H1 (cell line): ENCODE results near the gene STAT4.

Experiments
- ATF2 ChIP-seq: IDR thresholded peaks from 2 replicates; pipeline ENCODE4 v1.6.1; 2012; ENCODE audit warnings: low read length, inconsistent platforms
- CTCF ChIP-seq, 3 experiments: IDR thresholded peaks; 1 replicate in 2 of 3; 2 replicates in 1 of 3; pipeline versions ENCODE4 v1.5.1 to v1.6.1; 2011; ENCODE audit warnings: low read length in 3 of 3, mild to moderate bottlenecking in 3 of 3, inconsistent platforms in 2 of 3, low read depth in 1 of 3, moderate library complexity in 1 of 3; ENCODE audit not compliant: insufficient read depth in 1 of 3; ENCODE audit errors: control extremely low read depth in 1 of 3
- EGR1 ChIP-seq: IDR thresholded peaks from 2 replicates; pipeline ENCODE4 v1.6.1; 2011; ENCODE audit warnings: low read depth, low read length, borderline replicate concordance
- EZH2 ChIP-seq: fragments of 200-600 bp; sonication (generic); IDR thresholded peaks from 2 replicates; pipeline ENCODE4 v1.7.1; 2012; ENCODE audit warnings: low read depth, mild to moderate bottlenecking, moderate library complexity, low read length, inconsistent platforms; ENCODE audit not compliant: severe bottlenecking
- GABPA ChIP-seq: IDR thresholded peaks from 2 replicates; pipeline ENCODE4 v1.6.1; 2011; ENCODE audit warnings: mild to moderate bottlenecking, low read length, moderate library complexity, borderline replicate concordance; ENCODE audit not compliant: insufficient read depth
- MAX ChIP-seq: IDR thresholded peaks from 2 replicates; pipeline ENCODE4 v1.6.1; 2012; ENCODE audit warnings: inconsistent platforms
- POLR2A ChIP-seq, 2 experiments: IDR thresholded peaks; 1 replicate in 1 of 2; 2 replicates in 1 of 2; pipeline ENCODE4 v1.6.1; 2011; ENCODE audit warnings: low read depth in 2 of 2, low read length in 2 of 2, mild to moderate bottlenecking in 2 of 2; ENCODE audit errors: control extremely low read depth in 1 of 2
- RAD21 ChIP-seq, 2 experiments: IDR thresholded peaks in 1 of 2; conservative IDR thresholded peaks in 1 of 2; 2 replicates each; pipeline ENCODE4 v1.6.1; 2011; ENCODE audit warnings: low read depth in 2 of 2, low read length in 2 of 2, improper control_type of control experiment in 1 of 2, inconsistent platforms in 1 of 2, mild to moderate bottlenecking in 1 of 2, moderate library complexity in 1 of 2
- SIN3A ChIP-seq, 2 experiments: IDR thresholded peaks in 1 of 2; conservative IDR thresholded peaks in 1 of 2; 2 replicates each; pipeline ENCODE4 v1.6.1; 2011 to 2012; ENCODE audit warnings: low read length in 2 of 2, improper control_type of control experiment in 1 of 2, low read depth in 1 of 2, mild to moderate bottlenecking in 1 of 2
- TAF1 ChIP-seq: IDR thresholded peaks from 2 replicates; pipeline ENCODE4 v1.6.1; 2011; ENCODE audit warnings: mild to moderate bottlenecking, low read depth, low read length
- TBP ChIP-seq: IDR thresholded peaks from 2 replicates; pipeline ENCODE4 v1.6.1; 2011; ENCODE audit warnings: low read depth, low read length, improper control_type of control experiment

- no peak for TF ChIP-seq CTCF (IDR thresholded peaks at IDR 0.05; ENCODE audit: control extremely low read depth in 1 of 3, insufficient read depth in 1 of 3, low read depth in 1 of 3, low read length in 3 of 3)
- TF ChIP-seq EZH2: no peak
- no peak for TF ChIP-seq EGR1
- no peak for TF ChIP-seq GABPA
- no peak for TF ChIP-seq TBP
- TF ChIP-seq MAX: no peak
- no peak for TF ChIP-seq ATF2
- TF ChIP-seq POLR2A (IDR thresholded peaks at IDR 0.05; ENCODE audit: control extremely low read depth in 1 of 2, low read depth in 2 of 2, low read length in 2 of 2): no peak
- TF ChIP-seq SIN3A (conservative IDR thresholded peaks at IDR 0.05 in 1 of 2, IDR thresholded peaks at IDR 0.05 in 1 of 2; ENCODE audit: low read depth in 1 of 2, low read length in 2 of 2): no peak
- no peak for TF ChIP-seq TAF1
- TF ChIP-seq RAD21 (IDR thresholded peaks at IDR 0.05 in 1 of 2, conservative IDR thresholded peaks at IDR 0.05 in 1 of 2; ENCODE audit: low read depth in 2 of 2, low read length in 2 of 2): no peak
Observed at GRCh38 chr2:191158193-191158592, 7.4 kb upstream of the STAT4 start.
